ENCODE measurements around the gene HNMT.
"Not testable (repeated sequence)": the region's sequence is repeated elsewhere in the genome, so short reads cannot be mapped to it uniquely, and the experiment has no call there.

The HNMT gene

GRCh38 chr2:137992039-137992646 is 27.9 kb downstream of the HNMT start:
- H3K27ac ChIP-seq = no peak overlapping the region
- CTCF ChIA-PET = no interaction called here
- DNase-seq (ENCODE audit: low spot score) = no peak
- TF ChIP-seq CTCF (conservative IDR thresholded peaks at IDR 0.05; ENCODE audit: low read depth) = no peak
- POLR2A ChIA-PET (ENCODE audit: low non-redundant PET) = no interaction called here

GRCh38 chr2:137993715-137994476 is 29.6 kb downstream of the HNMT start:
- DNase-seq (ENCODE audit: low spot score); CTCF ChIA-PET; H3K27ac ChIP-seq; POLR2A ChIA-PET (ENCODE audit: low non-redundant PET): not testable (repeated sequence)

- H3K27ac ChIP-seq; POLR2A ChIA-PET (ENCODE audit: low non-redundant PET); DNase-seq (ENCODE audit: low spot score): not testable (repeated sequence)
- CTCF ChIA-PET = interaction anchor here (0.7 kb wide), 1 partner anchor 33 kb away, joined by 4 read pairs; no protein-coding TSS in a partner anchor
Observed at GRCh38 chr2:137995368-137995767, 31.1 kb downstream of the HNMT start.

- DNase-seq (ENCODE audit: low spot score); CTCF ChIA-PET; POLR2A ChIA-PET (ENCODE audit: low non-redundant PET); H3K27ac ChIP-seq: not testable (repeated sequence)
Observed at GRCh38 chr2:137996158-137996557, 31.9 kb downstream of the HNMT start.

GRCh38 chr2:137997733-137998132 is 33.5 kb downstream of the HNMT start:
- no peak for DNase-seq (ENCODE audit: low spot score)
- POLR2A ChIA-PET (ENCODE audit: low non-redundant PET) = no interaction called here
- CTCF ChIA-PET = no interaction called here
- TF ChIP-seq CTCF (conservative IDR thresholded peaks at IDR 0.05; ENCODE audit: low read depth) = no peak
- no peak overlapping the region for H3K27ac ChIP-seq

- no peak for DNase-seq (ENCODE audit: low spot score)
- CTCF ChIA-PET = no interaction called here
- POLR2A ChIA-PET (ENCODE audit: low non-redundant PET) = no interaction called here
- no peak overlapping the region for H3K27ac ChIP-seq
- no peak for TF ChIP-seq CTCF (conservative IDR thresholded peaks at IDR 0.05; ENCODE audit: low read depth)
Observed at GRCh38 chr2:137998503-137998902, 34.2 kb downstream of the HNMT start.

- DNase-seq (ENCODE audit: low spot score) = no peak
Observed at GRCh38 chr2:137999273-137999672, 35.0 kb downstream of the HNMT start.

More at GRCh38 chr2:137999273-137999672, 35.0 kb downstream of the HNMT start:
- ChIA-PET POLR2A (ENCODE audit: low non-redundant PET) (no interaction called here), CTCF (no interaction called here)
- TF ChIP-seq CTCF (conservative IDR thresholded peaks at IDR 0.05; ENCODE audit: low read depth) = no peak
- no peak overlapping the region for H3K27ac ChIP-seq
